Gastrocnemius medialis (tissue), 4 donors: Measurements from ENCODE around the gene L3MBTL1.

Source experiments
- POLR2A ChIP-seq, 2 donors: fragments of 450-650 bp; IDR thresholded peaks; one replicate each; pipeline ENCODE4 v1.6.1; 2017; ENCODE audit warnings: antibody characterized with exemption in 2 of 2, mild to moderate bottlenecking in 2 of 2, moderate library complexity in 2 of 2
- TF ChIP-seq, protein P1 (sequence below), 5 experiments: fragments of 450-650 bp in 3 of 5; fragments of 200-600 bp in 2 of 5; sonication (generic) in 2 of 5; IDR thresholded peaks in 4 of 5; conservative IDR thresholded peaks in 1 of 5; 1 replicate in 4 of 5; 2 replicates in 1 of 5; pipeline ENCODE4 v1.5.1; 2016 to 2019; ENCODE audit warnings: antibody characterized with exemption in 5 of 5, mild to moderate bottlenecking in 3 of 5, moderate library complexity in 3 of 5

DNA sequence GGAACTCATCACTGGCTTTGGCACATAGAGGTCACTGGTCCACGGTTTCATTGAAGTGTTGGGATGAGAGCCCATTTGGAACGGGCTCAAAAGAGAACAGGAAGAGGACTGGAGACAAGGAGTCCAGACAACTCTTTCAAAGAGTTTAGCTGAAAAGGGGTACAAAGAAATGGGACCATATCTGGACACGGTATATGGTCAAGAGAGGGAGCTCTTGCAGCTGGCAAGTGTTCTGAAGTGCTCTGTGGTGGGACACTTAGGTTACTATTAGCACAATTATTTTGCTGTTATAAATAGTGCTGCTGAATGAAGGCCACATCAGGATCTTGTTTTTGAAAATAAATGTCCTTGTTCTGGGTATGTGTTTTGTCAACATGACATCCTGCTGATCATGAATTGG lies 55.9 kb downstream of the L3MBTL1 start:
- no peak for TF ChIP-seq POLR2A (IDR thresholded peaks at IDR 0.05)
- TF ChIP-seq, protein P1, sequence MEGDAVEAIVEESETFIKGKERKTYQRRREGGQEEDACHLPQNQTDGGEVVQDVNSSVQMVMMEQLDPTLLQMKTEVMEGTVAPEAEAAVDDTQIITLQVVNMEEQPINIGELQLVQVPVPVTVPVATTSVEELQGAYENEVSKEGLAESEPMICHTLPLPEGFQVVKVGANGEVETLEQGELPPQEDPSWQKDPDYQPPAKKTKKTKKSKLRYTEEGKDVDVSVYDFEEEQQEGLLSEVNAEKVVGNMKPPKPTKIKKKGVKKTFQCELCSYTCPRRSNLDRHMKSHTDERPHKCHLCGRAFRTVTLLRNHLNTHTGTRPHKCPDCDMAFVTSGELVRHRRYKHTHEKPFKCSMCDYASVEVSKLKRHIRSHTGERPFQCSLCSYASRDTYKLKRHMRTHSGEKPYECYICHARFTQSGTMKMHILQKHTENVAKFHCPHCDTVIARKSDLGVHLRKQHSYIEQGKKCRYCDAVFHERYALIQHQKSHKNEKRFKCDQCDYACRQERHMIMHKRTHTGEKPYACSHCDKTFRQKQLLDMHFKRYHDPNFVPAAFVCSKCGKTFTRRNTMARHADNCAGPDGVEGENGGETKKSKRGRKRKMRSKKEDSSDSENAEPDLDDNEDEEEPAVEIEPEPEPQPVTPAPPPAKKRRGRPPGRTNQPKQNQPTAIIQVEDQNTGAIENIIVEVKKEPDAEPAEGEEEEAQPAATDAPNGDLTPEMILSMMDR (IDR thresholded peaks at IDR 0.05 in 4 of 5, conservative IDR thresholded peaks at IDR 0.05 in 1 of 5): no peak
